ENCODE results near the gene TM7SF2.
A peak's percentile ranks its signal among the peaks of the same experiment; 100 is the strongest.

TM7SF2 gene

GRCh38 chr11:65095427-65095826 lies 16.2 kb upstream of the TM7SF2 start:
- H3K27ac ChIP-seq = no peak overlapping the region
- TF ChIP-seq CTCF (IDR thresholded peaks at IDR 0.05; ENCODE audit: low read depth, low read length, missing control alignments) = no peak
- in situ Hi-C loops (cut with HindIII; ENCODE audit: low pct_ligation_motif_present, low sequenced_read_pairs) = no loop called here
- H3K27me3 ChIP-seq (replicated peaks) = no peaks in the 10 kb centered on the region
- H3K4me3 ChIP-seq (ENCODE audit: low read depth, low read length) = peak overlapping the region; percentile 79
- no peaks in the 10 kb centered on the region for H3K36me3 ChIP-seq (replicated peaks)
- no peak for DNase-seq

- H3K36me3 ChIP-seq (replicated peaks) = no peaks in the 10 kb centered on the region
- peak within 1 kb of the TSS; percentile 79 for H3K4me3 ChIP-seq (ENCODE audit: low read depth, low read length)
- peak; percentile 87 for DNase-seq
- H3K27ac ChIP-seq = peak within 1 kb of the TSS; percentile 51
- in situ Hi-C loops (cut with HindIII; ENCODE audit: low pct_ligation_motif_present, low sequenced_read_pairs) = no loop called here
- no peaks in the 10 kb centered on the region for H3K27me3 ChIP-seq (replicated peaks)
- TF ChIP-seq CTCF (IDR thresholded peaks at IDR 0.05; ENCODE audit: low read depth, low read length, missing control alignments) = no peak
These were observed 15.5 kb upstream of the TM7SF2 start, which contains the start of gene VPS51 for GRCh38 chr11:65095974-65096806. Gene VPS51 (plus strand): TSS chr11:65096214. CDS start chr11:65096251, 37 bp downstream.

GRCh38 chr11:65096926-65097325 lies 14.7 kb upstream of the TM7SF2 start:
- no peak for TF ChIP-seq CTCF (IDR thresholded peaks at IDR 0.05; ENCODE audit: low read depth, low read length, missing control alignments)
- Histone ChIP-seq H3K27ac (no peak overlapping the region), H3K27me3 (replicated peaks) (no peaks in the 10 kb centered on the region), H3K36me3 (replicated peaks) (no peaks in the 10 kb centered on the region), H3K4me3 (ENCODE audit: low read depth, low read length) (peak overlapping the region; percentile 79)
- DNase-seq = no peak
- in situ Hi-C loops (cut with HindIII; ENCODE audit: low pct_ligation_motif_present, low sequenced_read_pairs) = no loop called here

GRCh38 chr11:65100674-65101350 lies 10.9 kb upstream of the TM7SF2 start:
- in situ Hi-C loops (cut with HindIII; ENCODE audit: low pct_ligation_motif_present, low sequenced_read_pairs) = no loop called here
- DNase-seq = no peak
- TF ChIP-seq CTCF (IDR thresholded peaks at IDR 0.05; ENCODE audit: low read depth, low read length, missing control alignments) = peak; percentile 20

GRCh38 chr11:65102142-65103095 lies 9.3 kb upstream of the TM7SF2 start:
- DNase-seq = no peak
- no peaks in the 10 kb centered on the region for H3K36me3 ChIP-seq (replicated peaks)
- H3K27me3 ChIP-seq (replicated peaks) = no peaks in the 10 kb centered on the region
- H3K4me3 ChIP-seq (ENCODE audit: low read depth, low read length) = no peak overlapping the region
- in situ Hi-C loops (cut with HindIII; ENCODE audit: low pct_ligation_motif_present, low sequenced_read_pairs) = no loop called here
- H3K27ac ChIP-seq = no peak overlapping the region
- TF ChIP-seq CTCF (IDR thresholded peaks at IDR 0.05; ENCODE audit: low read depth, low read length, missing control alignments) = no peak

More at GRCh38 chr11:65100674-65101350, 10.9 kb upstream of the TM7SF2 start:
- Histone ChIP-seq H3K27ac (no peak overlapping the region), H3K4me3 (ENCODE audit: low read depth, low read length) (no peak overlapping the region), H3K27me3 (replicated peaks) (no peaks in the 10 kb centered on the region), H3K36me3 (replicated peaks) (no peaks in the 10 kb centered on the region)
